ENCODE measurements around the gene SLC1A1.

SLC1A1 gene

DNA sequence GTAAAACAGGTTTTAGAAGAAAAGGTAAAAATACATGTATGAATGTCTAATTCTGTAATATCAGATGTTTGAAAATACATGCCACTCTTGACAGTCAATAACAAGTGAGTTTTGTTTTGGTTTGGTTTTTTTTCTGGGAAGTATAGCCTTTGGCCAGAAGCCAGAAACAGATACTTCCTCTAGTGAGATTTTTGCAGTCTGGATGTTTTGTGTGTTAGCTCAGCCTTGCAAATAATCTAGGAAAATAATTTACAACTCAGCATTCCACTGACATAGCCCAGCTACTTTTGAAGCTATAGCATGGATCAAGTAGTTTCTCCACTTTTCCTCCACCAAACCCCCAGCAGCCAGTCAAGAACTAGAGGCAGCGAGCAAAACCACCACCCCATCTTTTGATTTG is 56.7 kb downstream of the SLC1A1 start:
- DNase-seq = no peak

- no peak for DNase-seq
Observed at GRCh38 chr9:4548811-4549725, 58.8 kb downstream of the SLC1A1 start.

DNA sequence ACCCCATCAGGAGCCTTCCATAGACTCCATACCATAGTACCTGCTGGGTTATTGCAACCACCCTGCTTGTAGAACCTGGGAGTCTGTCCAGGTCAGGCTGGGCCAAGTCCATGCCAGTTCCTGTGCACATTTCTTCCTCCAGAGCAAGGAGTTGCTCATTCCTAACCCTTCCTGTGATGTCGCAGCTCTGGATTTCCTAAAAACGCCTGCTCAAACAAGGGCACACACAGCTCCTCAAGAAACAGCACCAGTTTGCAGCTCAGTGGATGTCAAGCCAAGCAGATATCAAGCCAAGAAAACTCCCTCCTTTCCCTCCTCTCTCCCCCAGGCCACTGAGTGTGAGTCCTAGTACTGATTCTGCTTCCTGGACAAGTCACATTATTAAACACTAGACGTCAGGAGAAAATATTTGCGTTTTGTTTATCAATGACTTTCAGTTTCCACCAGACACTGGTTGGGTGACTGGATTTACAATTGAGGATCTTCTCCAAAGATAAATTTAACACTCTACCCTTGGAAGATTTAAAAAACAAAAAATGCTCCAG is 59.6 kb downstream of the SLC1A1 start:
- no peak for DNase-seq

DNA sequence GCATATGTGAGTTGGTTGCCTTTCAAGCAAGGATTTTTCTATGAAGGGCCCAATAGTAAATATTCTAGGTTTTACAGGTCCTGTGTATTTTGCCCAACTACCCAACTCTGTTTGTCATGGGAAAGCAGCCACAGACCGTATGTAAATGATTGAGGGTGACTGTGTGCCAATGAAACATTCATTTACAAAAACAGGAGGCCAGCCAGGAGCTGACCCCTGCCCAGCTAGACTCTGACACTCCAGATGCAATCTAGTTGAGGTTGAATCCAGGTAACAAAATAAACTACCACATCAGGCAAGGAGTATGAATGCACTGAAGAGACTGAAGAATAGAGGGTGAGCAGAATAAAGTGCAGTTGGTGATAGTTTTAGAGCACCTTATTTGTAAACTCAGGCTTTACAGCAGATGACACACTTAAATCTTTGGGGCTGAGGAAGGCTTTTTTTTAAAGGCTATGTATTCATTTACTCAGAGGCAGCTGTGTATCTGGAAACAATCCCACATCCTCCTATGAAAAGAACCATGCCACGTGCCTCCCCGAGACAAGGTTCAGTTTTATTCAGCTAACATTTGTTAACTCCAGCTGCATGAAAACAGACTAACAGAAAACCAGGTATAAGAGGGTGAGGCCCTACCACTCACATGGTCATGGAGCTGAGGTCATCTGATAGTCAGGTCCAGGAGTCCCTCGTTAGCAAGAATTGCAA is 60.7 kb downstream of the SLC1A1 start:
- DNase-seq = no peak

DNA sequence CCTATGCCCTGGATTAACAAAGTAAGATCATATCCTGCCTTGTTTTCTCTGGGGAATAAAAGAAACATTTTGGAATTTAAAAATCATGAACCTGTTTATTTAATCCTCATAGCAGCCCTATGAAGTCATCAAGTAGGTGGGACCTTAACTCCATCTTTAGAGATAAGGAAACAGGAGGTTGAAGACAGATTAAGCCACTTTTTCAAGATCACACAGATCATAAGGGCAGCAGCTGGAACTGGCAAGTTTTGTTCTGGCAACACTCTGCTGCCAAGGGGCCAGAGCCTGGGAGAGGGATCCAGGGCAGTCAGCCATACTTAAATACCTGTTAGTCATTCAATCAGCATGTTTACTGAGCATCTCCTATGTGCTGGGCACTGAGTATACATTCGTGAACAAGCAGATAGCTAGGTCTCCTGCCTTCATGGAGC is 63.7 kb downstream of the SLC1A1 start:
- no peak for DNase-seq

GRCh38 chr9:4555236-4555635 is 65.0 kb downstream of the SLC1A1 start:
- DNase-seq = no peak

DNA sequence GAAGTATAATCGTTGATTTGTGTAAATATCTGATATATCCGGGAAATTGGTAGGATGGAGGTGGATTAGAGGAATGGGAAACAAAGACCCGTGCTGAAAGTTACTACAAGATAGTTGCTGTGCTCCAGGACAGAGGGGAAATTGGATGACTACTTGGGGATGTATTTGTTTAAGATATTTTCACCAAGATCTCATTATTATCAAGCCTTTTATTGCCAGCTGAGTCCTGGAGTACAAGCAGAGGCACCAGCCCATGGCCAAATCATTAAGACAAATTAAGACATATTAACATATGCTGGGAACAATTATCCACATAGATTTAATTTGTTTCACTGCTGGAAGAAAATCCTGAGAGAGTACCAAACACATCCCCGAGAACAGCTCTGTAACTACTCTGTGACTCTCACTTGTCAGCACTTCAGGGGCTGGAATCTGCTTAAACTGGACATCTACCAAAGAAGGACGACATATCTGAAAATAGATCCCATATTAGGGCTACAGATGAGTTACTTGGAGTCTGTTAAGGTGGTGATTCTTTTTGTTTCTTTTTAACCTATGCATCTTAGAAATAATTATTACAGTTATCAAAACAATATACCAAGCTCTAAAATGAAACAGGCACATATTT is 68.2 kb downstream of the SLC1A1 start:
- DNase-seq = no peak

GRCh38 chr9:4559261-4560182 is 69.3 kb downstream of the SLC1A1 start:
- DNase-seq = no peak

DNA sequence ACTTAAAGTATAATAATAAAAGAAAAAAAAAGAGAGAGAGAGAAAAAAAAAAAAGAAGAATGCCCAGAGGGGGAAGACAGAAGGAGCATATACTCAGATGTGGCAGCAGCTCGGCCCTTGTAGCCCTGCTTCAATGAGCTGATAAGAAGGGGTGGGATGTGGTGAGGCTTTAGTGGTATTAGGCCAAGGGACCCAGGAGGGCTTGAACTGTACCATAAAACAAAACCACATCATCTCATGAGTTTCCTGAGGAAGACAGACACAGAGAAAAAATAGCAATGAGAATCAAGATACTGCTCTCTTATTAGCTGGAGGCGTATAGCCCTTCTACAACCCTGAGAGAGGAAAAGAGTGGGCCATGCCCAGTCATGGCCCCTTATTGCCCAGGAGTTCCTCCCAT is 72.8 kb downstream of the SLC1A1 start:
- no peak for DNase-seq

DNA sequence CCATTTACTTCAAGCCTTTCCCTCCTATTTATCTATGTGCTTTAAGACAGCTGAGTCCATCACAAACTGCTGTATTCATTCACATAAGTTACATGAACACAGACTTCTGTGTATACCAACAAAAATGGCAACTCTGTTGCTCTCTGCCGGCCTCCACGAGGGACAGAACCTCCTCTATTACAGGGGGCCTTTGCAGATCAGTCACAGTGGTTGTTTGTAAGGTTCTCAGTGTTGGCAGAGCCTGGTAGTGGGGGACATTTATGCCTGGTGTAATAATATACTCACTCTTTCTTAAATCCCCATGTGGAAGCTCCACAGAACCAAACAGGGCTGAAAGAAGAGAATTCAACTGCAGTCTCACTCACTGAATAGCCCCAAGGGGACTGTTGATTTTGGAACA is 76.5 kb downstream of the SLC1A1 start:
- no peak for DNase-seq

DNA sequence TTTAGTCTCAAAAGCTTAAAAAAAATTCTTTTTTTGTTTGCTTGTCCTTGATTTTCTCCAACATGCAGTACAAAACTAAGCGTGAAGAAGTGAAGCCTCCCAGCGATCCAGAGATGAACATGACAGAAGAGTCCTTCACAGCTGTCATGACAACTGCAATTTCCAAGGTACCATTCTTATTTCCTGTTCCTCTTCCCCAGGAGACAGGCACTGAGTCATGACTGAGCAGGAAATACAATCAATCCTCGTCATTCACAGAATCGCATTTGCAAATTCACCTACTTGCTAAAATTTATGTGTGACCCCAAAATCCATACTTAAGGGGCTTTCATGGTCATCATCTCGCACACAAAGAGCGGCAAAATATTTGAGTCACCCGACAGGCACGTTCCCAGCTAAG is 77.3 kb downstream of the SLC1A1 start:
- DNase-seq = no peak

DNA sequence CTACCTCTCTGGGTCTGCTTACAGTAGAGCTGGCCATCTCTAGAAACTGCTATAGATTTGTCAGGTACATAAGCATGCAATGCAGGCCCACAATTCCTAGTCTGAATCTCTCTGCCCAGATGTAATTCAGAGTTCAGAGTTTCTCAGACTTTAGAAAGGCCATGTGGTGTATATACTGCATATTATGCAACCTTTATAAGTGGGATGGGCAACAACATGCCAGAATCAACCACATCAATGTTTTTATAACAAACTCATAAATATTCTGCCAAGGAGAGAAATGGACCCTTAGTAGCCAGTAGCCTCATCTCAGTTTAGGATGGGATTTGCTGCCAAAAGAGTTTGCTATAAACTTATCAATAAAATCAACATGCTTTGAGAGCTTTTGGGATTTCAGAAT is 78.8 kb downstream of the SLC1A1 start:
- no peak for DNase-seq

DNA sequence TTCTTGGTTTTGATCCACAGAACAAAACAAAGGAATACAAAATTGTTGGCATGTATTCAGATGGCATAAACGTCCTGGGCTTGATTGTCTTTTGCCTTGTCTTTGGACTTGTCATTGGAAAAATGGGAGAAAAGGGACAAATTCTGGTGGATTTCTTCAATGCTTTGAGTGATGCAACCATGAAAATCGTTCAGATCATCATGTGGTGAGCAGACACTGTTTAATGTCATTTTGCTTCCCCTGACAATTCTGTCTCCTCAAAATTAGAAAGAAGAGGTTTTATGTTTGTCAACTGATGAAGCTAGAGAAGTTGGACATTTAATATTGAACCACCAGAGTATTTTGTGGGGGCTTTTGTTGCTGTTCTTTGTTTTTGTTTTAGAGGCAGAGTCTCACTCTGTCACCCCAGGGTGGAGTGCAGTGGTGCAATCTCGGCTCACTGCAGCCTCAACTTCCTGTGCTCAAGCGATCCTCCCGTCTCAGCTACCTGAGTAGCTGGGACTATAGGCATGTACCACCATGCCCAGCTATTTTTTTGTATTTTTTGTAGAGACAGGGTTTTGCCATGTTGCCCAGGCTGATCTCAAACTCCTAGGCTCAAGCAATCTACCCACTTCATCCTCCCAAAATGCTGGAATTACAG is 82.0 kb downstream of the SLC1A1 start:
- DNase-seq = no peak

DNA sequence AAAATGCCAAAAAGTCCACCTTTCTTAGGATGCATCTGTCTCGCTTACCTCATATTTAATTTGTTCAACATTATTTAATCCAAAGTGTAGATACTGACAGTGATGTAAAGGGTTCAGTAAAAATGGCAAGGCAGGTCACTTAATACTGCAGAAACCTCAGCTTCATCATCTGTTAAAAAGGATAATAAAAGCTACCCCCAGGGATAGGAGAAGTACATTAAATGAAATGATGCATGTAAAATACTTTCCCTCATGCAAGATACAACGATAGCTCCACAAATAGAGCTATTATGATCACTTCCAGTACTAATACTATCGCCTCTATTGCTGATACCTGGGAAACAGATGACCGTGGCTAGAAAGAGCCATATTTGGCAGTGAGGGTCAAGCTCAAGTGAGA is 82.9 kb downstream of the SLC1A1 start:
- no peak for DNase-seq

DNA sequence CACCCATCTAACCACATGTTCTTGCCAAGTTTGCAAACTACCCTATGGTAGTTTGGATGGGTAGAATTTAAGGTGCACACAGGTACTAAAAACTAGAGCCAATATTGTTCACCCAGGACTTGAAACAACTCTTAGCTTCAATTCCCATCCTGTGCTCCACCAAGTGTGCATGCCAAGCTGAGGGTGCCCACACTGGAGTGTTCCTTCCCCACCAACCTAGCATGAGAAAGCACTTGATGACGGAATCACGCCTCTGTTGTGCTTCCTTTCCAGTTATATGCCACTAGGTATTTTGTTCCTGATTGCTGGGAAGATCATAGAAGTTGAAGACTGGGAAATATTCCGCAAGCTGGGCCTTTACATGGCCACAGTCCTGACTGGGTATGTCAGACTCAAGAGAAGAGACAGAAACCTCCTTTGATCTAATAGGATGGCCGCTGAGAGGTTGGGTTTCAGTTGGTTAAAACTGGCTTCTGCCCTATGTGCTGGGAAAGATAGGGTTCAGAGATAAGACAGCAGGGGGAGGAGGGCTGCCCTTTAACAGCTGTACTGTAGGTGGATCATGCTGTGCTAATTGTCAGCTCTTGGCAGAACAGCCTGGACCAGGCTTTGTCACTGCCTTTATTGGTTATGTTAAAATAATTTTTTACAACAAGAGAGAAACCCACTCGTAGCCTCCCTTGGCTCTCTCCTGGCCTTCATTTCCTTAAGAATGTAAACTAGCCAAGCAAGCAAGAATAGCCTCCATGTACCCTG is 83.5 kb downstream of the SLC1A1 start:
- DNase-seq = no peak

DNA sequence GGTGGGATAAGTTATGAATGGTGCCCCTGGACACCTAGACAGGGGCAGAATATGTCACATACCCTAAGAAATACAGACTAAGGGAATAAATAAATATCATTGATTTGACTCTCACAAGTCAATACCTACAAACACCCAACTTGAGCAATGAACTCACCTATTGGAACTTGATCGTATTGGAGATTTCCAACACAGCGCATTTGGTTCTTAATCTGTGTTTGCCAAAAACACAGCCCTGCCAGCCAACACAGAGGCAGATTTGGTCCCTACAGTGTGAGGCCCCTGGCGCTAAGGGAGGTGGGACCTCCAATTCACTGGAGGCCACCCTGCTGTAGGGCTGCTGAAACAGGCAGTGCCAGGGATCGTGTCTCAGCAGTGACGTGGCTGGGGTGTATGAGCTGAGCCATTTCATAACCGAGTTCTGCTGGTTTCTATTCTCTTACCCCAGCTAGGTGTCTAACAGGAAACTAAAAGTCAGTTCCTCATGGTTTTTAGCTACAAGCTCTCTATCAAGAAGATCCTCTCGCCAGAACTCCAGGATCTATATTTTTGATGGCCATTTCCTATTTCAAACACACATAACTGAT is 84.5 kb downstream of the SLC1A1 start:
- no peak for DNase-seq

DNA sequence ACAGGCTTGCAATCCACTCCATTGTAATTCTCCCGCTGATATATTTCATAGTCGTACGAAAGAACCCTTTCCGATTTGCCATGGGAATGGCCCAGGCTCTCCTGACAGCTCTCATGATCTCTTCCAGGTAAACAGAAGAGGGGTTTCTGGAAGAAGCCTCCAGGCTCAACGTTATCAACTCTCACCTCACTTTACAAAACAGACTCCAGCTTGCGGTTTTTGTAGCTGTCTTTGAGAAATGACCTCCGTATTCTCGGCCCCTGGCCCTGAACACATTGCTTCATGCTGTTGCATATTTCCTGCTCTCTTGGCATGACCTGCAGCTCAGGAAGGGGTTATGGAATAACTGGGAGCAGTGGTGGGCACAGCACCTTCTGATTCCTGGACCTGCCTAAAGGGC is 85.7 kb downstream of the SLC1A1 start:
- DNase-seq = no peak

GRCh38 chr9:4576448-4576847 is 86.2 kb downstream of the SLC1A1 start:
- no peak for DNase-seq

- DNase-seq = no peak
Observed at GRCh38 chr9:4579001-4579400, 88.7 kb downstream of the SLC1A1 start.

DNA sequence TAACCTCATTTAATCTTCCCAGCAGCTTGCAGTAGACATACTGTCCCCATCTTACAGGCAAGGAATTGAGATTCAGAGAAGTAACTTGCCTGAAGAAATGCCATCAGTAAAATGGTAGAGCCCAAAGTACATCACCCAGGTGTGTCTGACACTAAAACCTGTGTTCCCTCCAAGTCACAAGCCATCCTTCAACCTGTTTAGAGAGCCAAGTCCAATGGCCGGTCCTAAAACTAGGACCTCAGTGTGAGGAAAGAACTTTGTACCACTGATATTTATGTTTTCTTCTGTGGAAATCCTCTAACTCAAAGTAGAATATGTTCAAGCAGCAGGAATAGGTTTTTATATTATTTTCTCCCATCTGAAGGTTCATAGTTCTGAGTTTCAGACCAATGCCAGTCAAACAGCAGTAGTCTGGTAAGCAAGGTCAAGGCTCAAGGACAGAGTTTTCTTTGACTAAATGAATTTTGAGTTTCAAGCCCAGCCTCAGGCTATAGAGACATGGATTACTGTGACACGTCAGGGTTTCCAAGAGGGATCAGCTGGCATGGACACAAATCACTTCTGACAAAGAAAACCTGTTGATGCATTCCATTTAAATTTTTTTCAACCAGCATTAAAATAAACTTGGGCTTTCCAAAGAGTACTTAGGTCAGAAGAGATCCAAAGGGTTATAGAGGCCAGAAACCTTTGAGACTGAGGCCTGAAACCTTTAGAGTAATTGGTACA is 90.9 kb downstream of the SLC1A1 start:
- no peak for DNase-seq
